ENCODE measurements around the gene SRSF10.

SRSF10 gene

DNA sequence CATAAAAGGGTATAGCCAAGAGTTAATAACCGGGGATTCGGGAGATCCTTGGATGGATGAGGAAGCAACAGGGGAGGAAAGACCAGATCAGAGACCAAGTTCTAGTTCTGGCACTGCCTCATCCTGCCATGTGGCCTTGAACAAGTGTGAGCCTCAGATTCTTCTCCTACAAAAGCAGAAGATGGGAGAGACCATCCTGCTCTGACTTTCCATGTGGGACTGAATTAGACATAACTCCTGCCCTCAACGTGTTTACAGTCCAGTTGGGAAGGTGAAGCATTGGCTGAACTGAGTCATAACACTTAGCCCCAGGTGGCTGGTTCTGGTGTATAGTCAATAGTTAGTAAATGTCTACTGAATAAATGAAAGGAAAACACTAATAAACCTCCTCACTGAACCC lies 54.8 kb downstream of the SRSF10 start:
- no peak for DNase-seq (ENCODE audit: extremely low spot score)
- ChIA-PET POLR2A (no interaction called here), CTCF (interaction anchor here (0.9 to 1.9 kb wide), 3 partner anchors 9 to 115 kb away, joined by 3 to 8 read pairs (median 6); no protein-coding TSS in a partner anchor)
- TF ChIP-seq, protein P1, sequence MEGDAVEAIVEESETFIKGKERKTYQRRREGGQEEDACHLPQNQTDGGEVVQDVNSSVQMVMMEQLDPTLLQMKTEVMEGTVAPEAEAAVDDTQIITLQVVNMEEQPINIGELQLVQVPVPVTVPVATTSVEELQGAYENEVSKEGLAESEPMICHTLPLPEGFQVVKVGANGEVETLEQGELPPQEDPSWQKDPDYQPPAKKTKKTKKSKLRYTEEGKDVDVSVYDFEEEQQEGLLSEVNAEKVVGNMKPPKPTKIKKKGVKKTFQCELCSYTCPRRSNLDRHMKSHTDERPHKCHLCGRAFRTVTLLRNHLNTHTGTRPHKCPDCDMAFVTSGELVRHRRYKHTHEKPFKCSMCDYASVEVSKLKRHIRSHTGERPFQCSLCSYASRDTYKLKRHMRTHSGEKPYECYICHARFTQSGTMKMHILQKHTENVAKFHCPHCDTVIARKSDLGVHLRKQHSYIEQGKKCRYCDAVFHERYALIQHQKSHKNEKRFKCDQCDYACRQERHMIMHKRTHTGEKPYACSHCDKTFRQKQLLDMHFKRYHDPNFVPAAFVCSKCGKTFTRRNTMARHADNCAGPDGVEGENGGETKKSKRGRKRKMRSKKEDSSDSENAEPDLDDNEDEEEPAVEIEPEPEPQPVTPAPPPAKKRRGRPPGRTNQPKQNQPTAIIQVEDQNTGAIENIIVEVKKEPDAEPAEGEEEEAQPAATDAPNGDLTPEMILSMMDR (IDR thresholded peaks at IDR 0.05; ENCODE audit: control extremely low read depth, extremely low read depth, low read depth, missing control alignments) = no peak

DNA sequence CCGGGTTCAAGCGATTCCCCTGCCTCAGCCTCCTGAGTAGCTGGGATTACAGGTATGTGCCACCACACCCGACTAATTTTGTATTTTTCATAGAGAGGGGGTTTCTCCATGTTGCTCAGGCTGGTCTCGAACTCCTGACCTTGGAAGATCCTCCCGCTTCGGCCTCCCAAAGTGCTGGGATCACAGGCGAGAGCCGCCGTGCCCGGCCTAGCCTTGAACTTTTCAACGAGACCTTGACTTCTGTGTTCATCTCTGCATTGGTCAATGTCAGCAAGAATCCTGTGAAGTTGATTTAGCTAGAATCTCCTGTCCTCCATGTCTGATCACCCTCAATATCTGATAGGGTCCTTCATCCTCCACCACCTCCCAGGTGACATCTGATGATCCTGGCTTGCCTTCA lies 55.5 kb downstream of the SRSF10 start:
- TF ChIP-seq, protein P1 (IDR thresholded peaks at IDR 0.05; ENCODE audit: control extremely low read depth, extremely low read depth, low read depth, missing control alignments) = no peak
- DNase-seq (ENCODE audit: extremely low spot score) = no peak
- ChIA-PET POLR2A (no interaction called here), CTCF (interaction anchor here (1.3 to 1.9 kb wide), 3 partner anchors 8 to 114 kb away, joined by 3 to 8 read pairs (median 6); no protein-coding TSS in a partner anchor)

DNA sequence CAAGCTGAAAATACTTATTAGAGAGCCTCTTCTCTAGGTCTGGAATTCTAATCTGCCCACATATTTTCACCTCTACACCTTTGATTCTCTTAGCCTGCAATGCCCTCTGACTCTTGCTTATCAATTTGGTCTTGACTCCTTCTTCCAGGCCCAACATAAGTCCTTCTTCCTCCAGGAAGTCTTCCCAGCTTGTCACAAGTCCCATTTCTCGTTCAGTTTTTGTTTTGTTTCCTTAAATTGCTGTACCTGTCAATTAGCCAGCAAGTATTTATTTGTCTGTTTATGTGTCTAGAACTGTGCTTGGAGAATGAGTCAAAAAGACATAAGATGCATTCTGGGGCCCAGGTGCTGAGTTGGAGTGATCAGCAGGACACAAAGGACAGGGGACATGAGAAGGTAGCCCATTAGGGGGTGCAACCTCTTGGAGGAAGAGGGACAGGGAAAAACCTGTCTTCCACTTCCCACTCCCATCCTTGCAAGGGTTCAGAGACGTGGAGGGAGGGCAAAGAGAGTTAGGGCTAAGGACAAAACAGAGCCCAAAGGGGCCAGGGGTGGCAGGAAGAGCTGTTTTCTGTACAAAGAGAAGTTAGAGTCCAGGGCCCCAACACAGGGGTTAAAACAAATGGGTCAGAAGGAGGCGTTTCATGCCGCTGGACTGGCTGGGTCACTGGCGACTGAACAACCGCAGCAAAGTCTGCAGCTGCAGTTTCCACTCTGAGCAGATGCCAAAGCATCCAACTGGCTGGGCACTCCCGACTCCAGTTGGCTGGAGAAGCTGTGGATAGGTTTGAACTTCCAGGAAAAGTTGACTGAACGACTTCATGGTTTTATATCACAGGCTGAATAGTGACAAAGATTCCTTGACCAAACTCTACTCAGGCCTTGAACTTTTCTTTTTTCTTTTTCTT lies 56.3 kb downstream of the SRSF10 start:
- TF ChIP-seq, protein P1 (IDR thresholded peaks at IDR 0.05; ENCODE audit: control extremely low read depth, extremely low read depth, low read depth, missing control alignments) = no peak
- CTCF ChIA-PET = interaction anchor here (1.2 to 1.9 kb wide), 3 partner anchors 10 to 113 kb away, joined by 3 to 6 read pairs (median 3); no protein-coding TSS in a partner anchor
- POLR2A ChIA-PET = no interaction called here
- DNase-seq (ENCODE audit: extremely low spot score) = no peak

GRCh38 chr1:23922321-23922943 lies 57.7 kb downstream of the SRSF10 start:
- ChIA-PET POLR2A (no interaction called here), CTCF (interaction anchor here (1.0 to 8.1 kb wide), 2 partner anchors 12 to 110 kb away, joined by 3 to 180 read pairs; no protein-coding TSS in a partner anchor)
- TF ChIP-seq, protein P1 (IDR thresholded peaks at IDR 0.05; ENCODE audit: control extremely low read depth, extremely low read depth, low read depth, missing control alignments) = no peak
- DNase-seq (ENCODE audit: extremely low spot score) = no peak

DNA sequence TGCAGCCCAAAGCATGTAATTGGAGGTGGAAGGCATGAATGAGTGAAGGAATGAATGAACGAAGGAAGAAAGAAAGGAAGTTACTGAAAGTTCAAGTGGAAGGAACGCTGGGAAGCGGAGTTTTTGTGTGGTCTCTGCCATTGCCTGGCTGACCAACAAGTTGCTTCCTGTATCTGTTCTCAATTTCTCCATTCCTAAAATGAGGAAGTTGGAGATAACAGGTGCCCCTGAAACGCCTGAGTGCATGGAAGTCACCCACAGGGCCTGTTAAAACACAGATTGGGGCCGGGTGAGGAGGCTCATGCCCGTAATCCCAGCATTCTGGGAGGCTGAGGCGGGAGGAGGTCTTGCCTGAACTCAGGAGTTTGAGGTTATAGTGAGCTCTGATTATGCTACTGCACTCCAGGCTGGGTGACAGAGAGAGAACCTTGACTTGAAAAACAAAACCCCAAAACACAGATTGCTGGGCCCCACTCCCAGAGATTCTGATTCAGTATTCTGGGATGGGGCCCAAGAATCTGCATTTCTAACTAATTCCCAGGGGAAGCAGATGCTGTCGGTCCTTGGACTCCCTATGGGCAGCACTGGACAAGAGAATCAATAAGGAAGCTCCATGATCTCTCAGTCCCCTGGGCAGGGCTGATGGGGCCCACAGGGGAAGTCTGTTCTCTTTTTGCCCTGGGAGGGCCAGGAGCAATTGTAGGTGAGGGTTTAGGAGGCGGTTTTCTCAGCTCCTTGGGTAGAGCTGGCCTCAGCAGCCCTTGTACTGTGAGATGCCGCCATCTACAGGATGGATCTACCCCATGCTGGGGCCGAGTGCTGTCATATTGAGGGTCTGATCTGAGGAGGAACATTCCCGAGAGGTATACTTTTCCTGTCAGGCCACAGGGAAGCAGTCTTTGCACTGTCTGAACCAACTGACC lies 63.7 kb downstream of the SRSF10 start:
- peak; percentile 87 for DNase-seq (ENCODE audit: extremely low spot score)
- CTCF ChIA-PET = interaction anchor here (0.6 to 8.1 kb wide), 48 partner anchors 8 to 362 kb away, joined by 3 to 180 read pairs (median 4); partner anchors contain the start of genes FUCA1, HMGCL, PITHD1 and PNRC2
- TF ChIP-seq, protein P1 (IDR thresholded peaks at IDR 0.05; ENCODE audit: control extremely low read depth, extremely low read depth, low read depth, missing control alignments) = peak; percentile 74
- POLR2A ChIA-PET = interaction anchor here (0.5 to 1.0 kb wide), 2 partner anchors 144 to 363 kb away, joined by 4 read pairs; no protein-coding TSS in a partner anchor

All from GM10248 (cell line).